ENCODE results near the gene TELO2. TPM values are rescaled to one million over a fixed set of nuclear protein-coding genes. Genes with fewer than 3 reads are reported as not detected.
"Not testable (repeated sequence)": the region's sequence is repeated elsewhere in the genome, so short reads cannot be mapped to it uniquely, and the experiment has no call there.

TELO2 gene
- total RNA-seq, 1 experiment from 2014 or later, result 85.4 TPM

- intact Hi-C loops (cut with micrococcal nuclease; ENCODE audit: unreplicated experiment), result no loop called here
- no TSS peak for BruUV-seq (replicated peaks)
- peak overlapping the region; percentile 70 for H3K4me3 Mint-ChIP-seq (ENCODE audit: low read depth, unreplicated experiment)
- peaks cover 33% of the 10 kb centered on the region for H3K36me3 Mint-ChIP-seq (ENCODE audit: insufficient read depth, unreplicated experiment)
- DNase-seq, result no peak
- H3K27ac Mint-ChIP-seq (ENCODE audit: unreplicated experiment), result peak overlapping the region; percentile 50
- peaks cover 2% of the 10 kb centered on the region for H3K27me3 Mint-ChIP-seq (ENCODE audit: unreplicated experiment)
- H3K4me1 Mint-ChIP-seq (ENCODE audit: low read depth, unreplicated experiment), result peaks cover 8% of the 10 kb centered on the region
- CTCF ChIA-PET, result interaction anchor here (0.6 to 1.0 kb wide), 3 partner anchors 16 to 55 kb away, joined by 3 to 4 read pairs (median 4); partner anchors contain the start of genes TELO2 and UQCC4
- H3K9me3 Mint-ChIP-seq (ENCODE audit: low read depth, unreplicated experiment), result peaks cover 3% of the 10 kb centered on the region
- TF ChIP-seq, protein P1, sequence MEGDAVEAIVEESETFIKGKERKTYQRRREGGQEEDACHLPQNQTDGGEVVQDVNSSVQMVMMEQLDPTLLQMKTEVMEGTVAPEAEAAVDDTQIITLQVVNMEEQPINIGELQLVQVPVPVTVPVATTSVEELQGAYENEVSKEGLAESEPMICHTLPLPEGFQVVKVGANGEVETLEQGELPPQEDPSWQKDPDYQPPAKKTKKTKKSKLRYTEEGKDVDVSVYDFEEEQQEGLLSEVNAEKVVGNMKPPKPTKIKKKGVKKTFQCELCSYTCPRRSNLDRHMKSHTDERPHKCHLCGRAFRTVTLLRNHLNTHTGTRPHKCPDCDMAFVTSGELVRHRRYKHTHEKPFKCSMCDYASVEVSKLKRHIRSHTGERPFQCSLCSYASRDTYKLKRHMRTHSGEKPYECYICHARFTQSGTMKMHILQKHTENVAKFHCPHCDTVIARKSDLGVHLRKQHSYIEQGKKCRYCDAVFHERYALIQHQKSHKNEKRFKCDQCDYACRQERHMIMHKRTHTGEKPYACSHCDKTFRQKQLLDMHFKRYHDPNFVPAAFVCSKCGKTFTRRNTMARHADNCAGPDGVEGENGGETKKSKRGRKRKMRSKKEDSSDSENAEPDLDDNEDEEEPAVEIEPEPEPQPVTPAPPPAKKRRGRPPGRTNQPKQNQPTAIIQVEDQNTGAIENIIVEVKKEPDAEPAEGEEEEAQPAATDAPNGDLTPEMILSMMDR (IDR thresholded peaks at IDR 0.05; ENCODE audit: unreplicated experiment), result no peak
Measured at GRCh38 chr16:1475552-1476114, 17.5 kb upstream of the TELO2 start.

DNA sequence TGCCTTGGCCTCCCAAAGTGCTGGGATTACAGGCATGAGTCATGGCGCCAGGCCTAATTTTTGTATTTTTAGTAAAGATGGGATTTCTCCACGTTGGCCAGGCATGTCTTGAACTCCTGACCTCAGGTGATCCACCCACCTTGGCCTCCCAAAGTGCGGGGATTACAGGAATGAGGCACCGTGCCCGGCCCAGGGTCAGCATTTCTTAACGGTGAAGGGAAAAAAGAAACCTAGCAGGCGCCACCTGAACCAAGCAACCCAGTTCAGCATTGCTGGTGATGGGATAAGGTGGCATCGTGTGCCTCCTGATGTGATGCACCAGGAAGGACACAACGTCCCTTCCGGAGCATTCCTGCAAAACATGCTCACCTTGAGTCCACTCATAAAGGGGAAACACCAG, 16.1 kb upstream of the TELO2 start:
- Mint-ChIP-seq H3K9me3 (ENCODE audit: low read depth, unreplicated experiment) (peaks cover 3% of the 10 kb centered on the region), H3K27me3 (ENCODE audit: unreplicated experiment) (peaks cover 16% of the 10 kb centered on the region), H3K36me3 (ENCODE audit: insufficient read depth, unreplicated experiment) (peaks cover 33% of the 10 kb centered on the region), H3K4me1 (ENCODE audit: low read depth, unreplicated experiment) (no peaks in the 10 kb centered on the region), H3K27ac (ENCODE audit: unreplicated experiment) (no peak overlapping the region), H3K4me3 (ENCODE audit: low read depth, unreplicated experiment) (no peak overlapping the region)
- CTCF ChIA-PET, result no interaction called here
- intact Hi-C loops (cut with micrococcal nuclease; ENCODE audit: unreplicated experiment), result no loop called here
- BruUV-seq (replicated peaks), result no TSS peak
- no peak for DNase-seq
- TF ChIP-seq, protein P1 (IDR thresholded peaks at IDR 0.05; ENCODE audit: unreplicated experiment), result no peak

DNA sequence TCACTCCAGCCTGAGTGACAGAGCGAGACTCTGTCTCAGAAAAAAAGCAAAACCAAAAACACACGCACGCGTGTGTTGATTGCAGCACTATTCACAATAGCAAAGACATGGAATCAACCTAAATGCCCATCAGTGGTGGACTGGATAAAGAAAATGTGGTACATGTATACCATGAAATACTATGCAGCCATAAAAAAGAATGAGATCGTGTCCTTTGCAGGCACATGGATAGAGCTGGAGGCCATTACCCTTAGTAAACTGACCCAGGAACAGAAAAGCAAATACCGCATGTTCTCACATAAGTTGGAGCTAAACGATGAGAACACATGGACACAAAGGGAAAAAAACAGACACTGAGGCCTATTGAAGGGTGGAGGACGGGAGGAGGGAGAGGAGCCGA, 14.2 kb upstream of the TELO2 start:
- H3K9me3 Mint-ChIP-seq (ENCODE audit: low read depth, unreplicated experiment); H3K4me1 Mint-ChIP-seq (ENCODE audit: low read depth, unreplicated experiment); H3K27ac Mint-ChIP-seq (ENCODE audit: unreplicated experiment); CTCF ChIA-PET; DNase-seq; BruUV-seq (replicated peaks); H3K4me3 Mint-ChIP-seq (ENCODE audit: low read depth, unreplicated experiment); intact Hi-C loops (cut with micrococcal nuclease; ENCODE audit: unreplicated experiment): not testable (repeated sequence)
- H3K36me3 Mint-ChIP-seq (ENCODE audit: insufficient read depth, unreplicated experiment), result peaks cover 22% of the 10 kb centered on the region
- H3K27me3 Mint-ChIP-seq (ENCODE audit: unreplicated experiment), result peaks cover 35% of the 10 kb centered on the region

GRCh38 chr16:1481906-1482835, 11.0 kb upstream of the TELO2 start:
- TF ChIP-seq, protein P1 (IDR thresholded peaks at IDR 0.05; ENCODE audit: unreplicated experiment), result no peak
- Mint-ChIP-seq H3K36me3 (ENCODE audit: insufficient read depth, unreplicated experiment) (no peaks in the 10 kb centered on the region), H3K4me3 (ENCODE audit: low read depth, unreplicated experiment) (no peak overlapping the region), H3K27me3 (ENCODE audit: unreplicated experiment) (peaks cover 56% of the 10 kb centered on the region), H3K4me1 (ENCODE audit: low read depth, unreplicated experiment) (no peaks in the 10 kb centered on the region), H3K9me3 (ENCODE audit: low read depth, unreplicated experiment) (peaks cover 3% of the 10 kb centered on the region), H3K27ac (ENCODE audit: unreplicated experiment) (no peak overlapping the region)
- peak; percentile 26 for DNase-seq
- CTCF ChIA-PET, result no interaction called here
- no TSS peak for BruUV-seq (replicated peaks)
- intact Hi-C loops (cut with micrococcal nuclease; ENCODE audit: unreplicated experiment), result no loop called here
